NCI-H1105 (cell line): ENCODE measurements around the gene ADAMTSL3.
"Not testable (repeated sequence)": the region's sequence is repeated elsewhere in the genome, so short reads cannot be mapped to it uniquely, and the experiment has no call there.

Source experiments
- DNase-seq: peaks from one replicate; lab custom pipeline; 2025; lab: John Stamatoyannopoulos, UW

ADAMTSL3 gene

DNA sequence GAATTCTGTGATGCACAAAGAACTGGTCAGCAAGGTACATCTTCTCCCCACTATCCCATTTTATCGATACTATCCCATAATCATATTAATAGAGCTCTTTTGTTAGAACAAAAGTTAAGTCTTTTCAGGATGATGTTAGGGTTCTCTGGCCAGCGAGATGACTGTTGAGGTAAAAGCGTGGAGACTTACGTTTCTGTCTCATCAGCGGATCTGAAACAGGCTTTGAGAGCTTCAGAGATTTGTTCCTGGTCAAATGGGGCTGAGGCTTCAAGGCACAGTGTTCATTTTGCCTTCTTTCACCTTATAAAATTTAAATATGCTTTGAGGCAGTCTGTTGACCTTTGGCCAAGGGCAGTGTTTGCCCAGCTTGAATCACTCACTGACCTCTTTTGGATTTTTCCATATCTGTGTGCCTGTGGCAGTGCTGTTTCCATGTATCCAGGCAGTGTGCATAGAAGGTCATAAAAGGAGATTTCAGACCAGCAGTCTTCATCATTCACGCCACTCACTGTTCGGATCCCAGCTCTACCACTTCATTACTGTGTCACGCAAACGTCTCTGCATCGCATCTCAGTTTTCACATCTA is 3.1 kb downstream of the ADAMTSL3 start:
- no peak for DNase-seq

DNA sequence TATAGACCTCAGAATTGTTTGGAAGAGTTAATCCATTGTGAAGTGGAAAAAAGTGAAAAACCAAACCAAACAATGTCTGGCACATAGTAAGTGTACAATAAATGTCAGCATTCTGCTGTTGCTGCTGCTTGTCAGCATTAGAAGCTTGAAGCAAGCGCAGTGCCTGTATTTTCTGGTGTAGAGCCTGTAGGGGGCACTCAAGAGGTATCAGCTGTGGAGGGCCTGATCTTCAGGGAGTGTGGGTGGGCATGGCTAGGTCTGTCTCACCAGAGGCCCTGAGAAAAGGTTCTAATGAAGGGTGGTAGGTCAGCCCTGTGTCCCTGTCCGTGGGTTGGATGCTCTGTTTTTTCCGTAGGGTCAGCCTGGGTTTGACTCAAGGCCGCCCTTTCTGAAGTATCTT is 3.6 kb downstream of the ADAMTSL3 start:
- no peak for DNase-seq

DNA sequence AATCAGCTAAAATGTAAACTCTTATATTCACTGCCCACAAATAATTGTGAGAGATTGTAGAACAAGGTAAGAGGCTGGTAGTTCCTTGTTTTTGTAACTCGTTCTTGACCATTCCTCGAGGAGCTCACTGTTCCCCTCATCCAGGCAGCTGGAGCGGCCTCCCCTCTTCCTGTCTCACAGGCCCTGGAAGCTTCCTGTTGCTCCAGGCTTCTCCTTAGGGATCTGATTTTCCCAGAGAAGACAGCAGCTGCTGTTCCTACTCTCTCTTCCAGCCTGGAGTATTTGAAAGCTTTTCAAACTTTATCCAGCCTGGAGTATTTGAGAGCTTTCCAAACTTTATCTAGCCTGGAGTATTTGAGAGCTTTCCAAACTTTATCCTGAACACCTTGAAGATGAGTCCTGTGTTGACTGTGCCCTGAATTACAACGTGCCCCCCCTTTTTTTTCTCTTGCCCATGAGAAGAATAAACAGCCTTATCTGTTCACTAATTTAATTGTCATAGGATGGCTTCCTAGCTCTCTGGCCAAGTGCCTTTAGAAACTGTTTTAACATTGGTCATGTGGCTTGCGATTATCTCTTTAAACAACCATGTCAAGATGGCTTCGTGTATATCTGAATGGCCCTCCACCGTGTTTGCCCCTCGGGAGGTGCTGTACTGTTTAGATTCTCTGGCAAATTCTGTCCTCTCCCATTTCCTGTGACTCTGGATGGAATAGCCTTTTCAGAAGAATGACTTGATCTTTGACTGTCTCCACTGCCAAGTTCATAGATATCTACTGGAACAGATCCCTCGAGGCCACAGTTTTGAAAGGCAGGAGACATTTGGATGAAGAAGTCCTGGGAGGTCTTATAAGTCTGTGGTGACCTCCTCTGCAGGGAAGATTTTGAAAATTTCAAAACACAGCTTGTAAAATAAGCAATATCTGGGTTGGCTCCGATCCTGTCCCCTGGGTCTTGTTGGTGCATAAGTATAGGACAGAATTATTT is 4.8 kb downstream of the ADAMTSL3 start:
- DNase-seq: no peak

DNA sequence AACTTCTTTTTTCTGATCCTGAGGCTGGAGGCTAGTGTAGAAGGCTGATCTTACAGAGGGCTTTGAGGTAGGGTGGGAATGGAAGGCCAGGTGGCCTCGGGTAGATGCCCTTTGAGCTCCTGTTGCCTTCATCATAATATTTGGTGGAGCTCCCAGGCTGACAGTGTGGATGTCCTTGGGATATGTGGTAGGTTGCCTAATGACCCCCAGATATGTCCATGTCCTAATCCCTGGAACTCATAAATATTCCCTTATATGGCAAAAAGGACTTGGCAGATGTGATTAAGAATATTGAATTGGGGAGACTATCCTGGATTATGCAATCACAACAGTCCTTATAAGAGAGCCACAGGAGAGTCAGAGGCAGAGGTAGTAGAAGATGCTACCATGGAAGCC is 5.5 kb downstream of the ADAMTSL3 start:
- no peak for DNase-seq

DNA sequence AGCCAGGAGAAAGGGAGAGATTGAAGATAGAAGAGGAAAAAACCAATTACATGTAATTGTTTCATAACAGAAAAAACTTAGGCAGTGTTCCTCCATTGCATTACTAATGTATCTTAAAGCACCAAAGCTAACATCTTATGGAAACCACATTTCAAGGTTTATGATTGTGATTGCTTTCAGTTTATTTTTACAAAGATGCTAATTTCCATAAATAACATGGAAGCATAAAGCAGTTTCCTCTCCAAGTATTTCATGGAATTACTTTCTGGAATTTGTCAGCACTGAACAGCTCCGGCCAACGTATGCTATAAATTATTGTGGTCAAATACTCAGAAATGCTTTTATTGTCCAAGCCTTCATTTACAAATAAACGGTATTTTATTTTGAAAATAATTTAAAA is 11.6 kb downstream of the ADAMTSL3 start:
- no peak for DNase-seq

DNA sequence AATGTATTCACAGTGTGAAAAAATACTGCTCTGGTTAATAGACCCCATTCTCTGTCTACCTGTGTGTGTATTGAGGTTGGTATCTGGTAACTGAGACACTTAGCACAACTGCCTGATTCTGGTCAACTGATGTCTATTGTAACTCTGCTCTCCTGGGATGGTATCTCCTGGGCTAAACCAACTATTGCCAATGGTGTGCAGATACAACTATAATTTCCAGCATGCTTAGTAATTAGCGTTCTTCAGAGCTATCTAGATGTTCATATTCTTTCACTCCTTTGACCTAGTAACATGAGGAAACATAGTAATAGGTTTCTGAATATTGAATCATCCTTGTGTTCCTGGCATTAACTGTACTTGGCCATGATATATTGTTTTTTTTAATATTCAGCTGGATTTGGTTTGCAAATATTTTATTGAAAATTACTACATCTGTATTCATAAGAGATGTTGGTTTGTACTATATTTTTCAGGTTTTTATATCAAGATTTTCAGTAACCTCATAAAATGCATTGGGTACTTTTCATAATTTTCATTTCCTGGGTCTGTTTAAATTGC is 16.8 kb downstream of the ADAMTSL3 start:
- DNase-seq: no peak

DNA sequence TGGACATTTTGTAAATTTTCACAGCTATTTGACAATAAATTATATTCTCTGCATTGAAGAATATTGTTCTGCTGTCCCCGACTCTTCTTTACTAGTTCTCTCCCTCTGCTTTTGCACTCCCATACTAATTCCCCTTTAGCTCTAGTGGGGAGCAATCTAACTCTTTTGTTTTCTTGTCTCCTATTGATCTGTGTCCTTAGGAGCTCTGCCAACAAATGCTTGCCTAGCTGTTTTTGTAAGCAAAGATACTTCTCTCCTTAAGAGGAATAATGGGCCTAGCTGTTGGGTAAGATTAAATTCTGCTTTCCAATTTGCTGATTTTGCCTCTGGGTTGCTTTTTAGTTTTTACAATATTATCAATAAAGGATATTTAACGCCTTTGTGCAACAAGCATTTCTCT is 17.7 kb downstream of the ADAMTSL3 start:
- no peak for DNase-seq

DNA sequence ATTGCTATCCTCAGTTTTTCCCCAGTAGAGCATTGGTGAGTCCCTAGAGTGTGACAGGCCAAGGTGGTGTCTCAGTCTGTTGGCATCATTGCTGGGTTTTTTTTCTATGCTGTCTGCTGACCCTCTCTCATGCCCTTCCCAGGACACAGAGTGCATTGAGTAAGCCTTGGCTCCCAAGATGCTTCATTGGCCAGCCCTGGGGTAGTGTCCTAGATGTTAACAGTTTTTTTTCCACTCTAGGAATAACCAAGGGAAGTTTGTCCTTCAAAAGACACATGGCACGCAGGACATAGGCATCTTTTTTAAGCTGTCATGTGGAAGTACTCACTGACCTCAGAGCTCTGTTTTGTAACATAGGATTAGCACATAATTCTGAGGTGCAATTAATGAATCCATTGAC is 19.5 kb downstream of the ADAMTSL3 start:
- no peak for DNase-seq

DNA sequence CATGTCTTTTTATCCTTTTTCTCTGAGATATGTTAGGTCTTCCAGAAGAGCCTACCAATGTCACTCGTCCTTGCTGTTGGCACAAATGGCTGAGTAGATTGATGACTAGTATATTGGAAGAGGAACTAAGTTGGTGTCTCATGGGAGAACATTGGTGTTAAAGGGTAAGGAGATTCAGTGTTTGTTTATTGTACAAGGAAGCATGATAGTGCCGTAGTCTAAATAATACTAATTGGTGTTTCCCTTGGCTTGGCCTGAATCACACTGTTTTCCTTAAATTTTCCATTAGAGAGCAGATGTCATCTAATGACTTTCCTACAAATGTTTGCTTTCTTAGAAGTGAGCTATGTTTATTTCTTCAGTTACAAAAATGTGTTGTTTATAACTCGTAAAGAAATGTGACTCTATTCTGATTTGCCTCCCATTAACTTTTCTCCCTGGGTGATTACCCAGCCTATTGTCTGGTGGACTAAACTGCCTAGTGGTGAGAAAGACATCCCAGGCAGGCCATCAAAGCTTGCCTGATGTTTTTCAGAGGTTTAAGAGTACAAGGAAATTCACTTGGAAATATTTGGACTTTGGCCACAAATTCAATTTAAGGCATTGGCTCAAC is 28.7 kb downstream of the ADAMTSL3 start:
- no peak for DNase-seq

DNA sequence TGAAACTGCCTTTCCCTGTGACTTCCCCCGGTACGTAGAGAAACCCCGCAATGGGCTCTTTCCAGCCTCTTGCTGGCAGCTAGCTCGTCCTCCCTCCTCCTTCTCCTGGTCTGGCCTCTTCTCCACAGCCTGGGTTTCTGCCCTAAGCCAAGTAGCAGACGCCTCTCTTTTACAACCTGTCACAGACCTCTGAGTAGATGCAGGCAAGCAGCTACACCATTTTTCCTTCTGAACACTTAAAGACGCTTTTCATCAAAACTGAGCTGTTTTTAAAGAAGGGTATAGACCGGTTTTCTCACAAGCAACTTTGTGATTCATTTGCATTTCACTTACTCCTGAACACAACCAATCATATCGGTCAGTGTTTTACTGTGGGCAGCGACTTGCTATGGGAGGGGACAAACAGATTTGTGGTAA is 32.0 kb downstream of the ADAMTSL3 start:
- no peak for DNase-seq

DNA sequence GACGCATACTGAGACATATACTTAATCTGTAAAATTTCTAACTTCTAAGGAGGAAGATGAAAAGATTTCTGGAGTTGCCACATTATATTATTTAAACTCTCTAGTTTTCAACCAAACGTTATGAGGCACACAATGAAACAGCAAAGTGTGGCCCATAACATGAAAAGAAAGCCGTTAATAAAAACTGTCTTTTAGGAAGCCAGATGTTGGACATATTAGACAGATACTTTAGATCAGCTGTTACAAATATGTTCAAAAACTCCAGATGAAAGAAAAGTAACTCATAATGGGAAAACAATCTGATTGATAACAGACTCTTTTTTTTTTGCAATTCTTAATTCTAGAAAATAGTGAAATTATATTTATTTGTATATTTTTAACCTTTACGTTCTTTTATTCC is 34.3 kb downstream of the ADAMTSL3 start:
- DNase-seq: no peak

DNA sequence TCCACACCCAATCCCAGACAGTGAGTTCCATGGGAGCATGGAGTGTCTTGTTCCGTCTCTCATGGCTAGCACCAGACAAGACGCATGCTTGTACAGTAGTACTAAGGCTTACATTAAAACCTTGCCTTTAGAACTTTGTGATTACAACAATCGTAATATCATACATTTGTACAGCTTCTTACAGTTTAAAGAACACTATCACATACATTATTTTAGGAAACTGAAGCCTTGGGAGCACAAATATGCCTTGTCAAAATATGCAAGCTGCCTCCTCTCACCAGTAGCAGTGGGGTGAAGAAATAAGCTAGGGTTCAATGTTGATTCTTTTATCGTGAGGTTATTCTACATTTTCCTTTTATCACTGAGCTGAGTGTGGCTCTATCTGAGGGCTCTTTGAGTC is 36.8 kb downstream of the ADAMTSL3 start:
- no peak for DNase-seq

DNA sequence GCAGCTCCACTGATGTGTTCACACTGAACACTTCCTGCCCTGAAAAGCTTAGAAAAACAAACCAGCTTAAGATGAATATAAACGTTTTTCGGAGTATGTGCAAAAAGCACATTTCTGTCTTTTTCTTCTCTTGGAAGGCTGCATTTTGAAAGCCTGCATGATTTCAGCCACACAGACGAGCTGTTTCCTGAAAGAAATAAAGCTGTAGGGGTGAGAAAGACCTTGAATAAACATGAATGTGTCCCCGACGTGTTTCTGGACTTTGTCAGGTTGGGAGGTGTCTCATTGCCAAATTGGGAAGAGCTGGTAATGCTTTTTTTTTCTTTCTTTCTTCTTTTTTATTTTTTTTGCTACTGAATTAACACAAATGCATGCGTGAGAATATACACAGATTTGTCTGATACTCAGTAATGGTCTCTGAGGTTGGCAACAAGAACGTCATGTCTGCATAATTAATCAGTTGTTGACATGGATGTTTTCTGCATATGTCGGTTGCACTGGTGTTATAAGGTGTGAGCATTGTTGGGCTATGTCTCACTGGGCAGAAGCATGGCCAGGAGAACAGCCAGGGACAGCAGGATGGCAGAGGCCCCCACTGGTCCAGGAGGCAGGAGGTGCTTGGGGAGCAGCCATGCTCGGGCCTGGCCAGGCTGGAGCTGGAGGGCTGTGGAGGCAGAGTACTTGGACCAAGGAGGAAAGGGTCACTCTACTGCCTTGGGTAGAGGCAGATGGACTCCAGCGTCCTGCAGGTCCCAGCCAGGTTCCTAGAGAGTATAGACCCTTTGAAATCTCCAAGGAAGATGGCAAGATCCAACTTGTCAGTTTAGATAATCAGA is 39.0 kb downstream of the ADAMTSL3 start:
- no peak for DNase-seq

DNA sequence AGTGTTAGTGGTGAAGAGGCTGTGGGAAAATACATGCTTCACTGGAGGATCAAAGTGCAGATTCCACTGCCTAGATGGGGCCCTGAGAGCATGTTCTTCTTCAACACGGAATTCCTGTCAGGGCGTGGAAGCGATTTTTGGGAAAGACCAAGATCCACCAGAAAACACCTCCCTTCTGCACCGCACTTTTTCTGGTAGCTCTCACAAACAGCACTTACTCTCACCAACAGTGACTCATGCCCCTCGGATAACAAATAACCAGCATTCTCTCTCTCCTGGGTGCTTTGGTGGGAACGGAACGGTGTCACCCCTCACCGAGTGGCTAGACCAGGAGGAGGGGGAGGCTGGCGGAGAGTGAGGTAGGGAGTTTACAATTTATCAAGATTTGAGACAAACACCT is 40.1 kb downstream of the ADAMTSL3 start:
- no peak for DNase-seq

DNA sequence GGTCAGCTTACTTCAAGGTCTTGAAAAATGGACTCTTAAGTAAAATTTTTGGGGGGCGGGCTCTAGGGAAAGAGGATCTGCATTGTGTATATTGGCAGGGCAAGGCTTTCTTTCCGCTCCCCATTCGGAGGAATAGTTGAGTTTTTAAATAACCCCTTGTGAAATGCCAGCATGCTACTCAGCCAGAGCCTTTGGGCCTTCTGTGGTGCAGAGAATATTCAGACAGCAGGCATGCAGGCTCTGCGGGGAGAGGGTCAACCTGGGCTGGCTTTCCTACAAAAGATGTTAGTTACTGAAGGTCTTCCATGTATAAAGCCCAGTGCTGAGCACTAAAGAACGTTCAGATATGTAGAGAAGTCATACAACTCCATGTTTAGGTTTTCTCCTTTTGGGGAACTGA is 40.6 kb downstream of the ADAMTSL3 start:
- no peak for DNase-seq

DNA sequence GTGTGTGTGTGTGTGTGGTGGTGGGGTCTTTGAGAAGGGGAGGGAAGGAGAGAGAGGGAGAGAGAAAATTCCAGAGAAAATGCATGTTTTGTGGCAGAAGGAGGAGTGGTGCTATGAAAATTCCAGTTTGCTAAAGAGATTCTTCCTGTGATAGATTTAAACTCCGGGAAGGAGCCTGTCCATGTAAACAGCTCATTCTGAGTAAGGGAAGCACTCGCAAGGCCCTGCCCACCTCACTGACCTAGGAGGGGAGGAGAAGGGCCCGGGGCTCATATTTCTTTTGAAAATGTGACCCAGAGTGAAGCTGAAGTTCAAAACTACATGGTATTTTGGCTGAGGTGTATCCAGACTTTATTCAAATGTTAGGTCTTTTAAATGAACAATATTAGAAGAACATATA is 41.3 kb downstream of the ADAMTSL3 start:
- no peak for DNase-seq

DNA sequence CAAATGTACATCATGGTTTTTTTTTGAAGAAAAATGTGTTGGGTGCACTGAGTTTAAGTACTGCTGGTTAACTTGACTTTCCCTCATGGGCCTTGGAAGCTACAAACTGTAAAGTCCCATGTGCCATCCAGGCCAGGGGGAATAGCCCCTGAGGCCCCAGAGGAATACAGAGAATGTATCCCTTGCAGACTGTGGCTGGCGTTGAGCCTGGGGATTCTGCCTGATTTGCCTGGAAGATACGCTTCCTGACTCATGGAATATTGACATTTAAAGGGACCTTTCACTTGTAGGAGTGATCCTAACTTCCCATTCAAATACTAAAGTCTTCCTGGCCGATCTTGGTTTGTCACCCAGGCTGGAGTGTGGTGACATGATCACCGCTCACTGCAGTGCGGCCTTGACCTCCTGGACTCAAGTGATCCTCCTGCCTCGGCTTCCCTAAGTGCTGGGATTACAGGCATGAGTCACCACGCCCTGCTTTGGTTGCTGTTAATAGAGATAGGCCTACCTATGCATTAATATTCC is 42.0 kb downstream of the ADAMTSL3 start:
- no peak for DNase-seq

DNA sequence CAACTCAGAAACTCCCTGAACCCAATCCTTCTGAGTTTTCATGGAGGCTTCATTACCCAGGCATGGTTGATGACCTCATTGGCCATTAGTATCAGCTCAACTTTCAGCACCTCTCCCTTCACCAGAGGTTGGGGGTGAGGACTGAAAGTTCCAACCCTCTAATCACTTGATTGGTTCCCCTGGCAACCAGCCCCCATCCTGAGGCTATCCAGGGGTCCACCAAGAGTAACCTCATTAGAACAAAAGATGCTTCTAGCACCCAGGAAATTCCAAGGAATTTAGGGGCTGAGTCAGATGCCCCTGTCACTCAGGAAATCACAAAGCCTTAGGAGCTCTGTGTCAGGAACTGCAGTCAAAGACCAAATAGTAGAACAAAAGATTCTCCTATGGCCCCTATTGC is 43.8 kb downstream of the ADAMTSL3 start:
- no peak for DNase-seq

DNA sequence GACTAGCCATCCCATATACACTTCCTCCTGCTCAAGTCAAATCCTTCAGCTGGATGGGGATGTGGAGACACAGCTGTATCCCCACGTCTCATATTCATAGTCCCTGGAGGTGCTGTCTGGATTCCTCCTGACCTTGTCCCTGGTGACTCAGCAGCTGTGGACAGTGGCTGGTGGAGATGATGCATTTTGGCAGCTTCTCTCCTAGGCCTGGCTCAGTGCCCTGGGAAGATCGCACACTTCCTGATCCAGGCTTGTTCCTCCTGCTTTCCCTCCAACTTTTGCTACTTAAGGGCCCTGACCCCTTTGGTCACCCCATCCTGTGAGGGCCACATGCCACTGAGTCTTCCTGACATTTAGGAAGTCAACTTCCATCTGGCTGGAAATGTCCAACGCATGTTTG is 44.4 kb downstream of the ADAMTSL3 start:
- no peak for DNase-seq

DNA sequence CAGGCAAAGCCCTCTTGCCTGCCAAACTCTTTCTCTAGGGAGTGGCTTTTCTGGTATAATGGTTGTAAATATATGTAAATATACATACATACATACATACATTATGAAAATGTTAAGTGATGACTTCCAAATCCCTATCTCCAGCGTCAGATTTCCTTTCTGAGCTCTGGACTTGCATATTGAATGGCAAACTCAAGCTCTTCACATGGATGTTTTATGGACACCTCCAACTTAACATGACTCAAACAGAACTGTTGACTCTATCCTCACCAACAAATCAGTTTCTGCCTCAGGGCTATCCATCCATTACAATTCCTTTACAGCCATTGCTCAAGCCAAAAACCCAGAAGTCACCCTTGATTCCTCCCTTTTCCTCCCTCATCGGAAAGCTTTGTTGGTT is 45.1 kb downstream of the ADAMTSL3 start:
- DNase-seq: no peak

DNA sequence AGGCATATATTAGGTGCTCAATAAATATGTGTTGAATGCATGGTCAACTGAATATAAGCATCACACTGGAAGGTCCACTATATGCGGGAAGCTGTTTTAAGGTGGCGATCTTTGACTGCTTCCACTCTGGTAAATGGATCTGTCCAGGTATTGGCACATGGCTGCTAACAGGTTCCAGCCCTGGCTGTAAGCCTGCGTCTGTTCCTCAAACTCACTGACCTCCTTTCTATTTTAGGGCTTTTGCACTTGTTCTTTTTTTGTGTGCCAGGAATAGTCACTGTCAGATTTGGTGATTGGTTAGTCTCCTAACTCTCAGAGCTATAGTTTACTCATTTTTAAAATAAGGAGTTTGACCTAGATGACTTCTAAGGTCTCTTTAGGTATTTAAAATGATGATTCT is 46.2 kb downstream of the ADAMTSL3 start:
- DNase-seq: no peak

DNA sequence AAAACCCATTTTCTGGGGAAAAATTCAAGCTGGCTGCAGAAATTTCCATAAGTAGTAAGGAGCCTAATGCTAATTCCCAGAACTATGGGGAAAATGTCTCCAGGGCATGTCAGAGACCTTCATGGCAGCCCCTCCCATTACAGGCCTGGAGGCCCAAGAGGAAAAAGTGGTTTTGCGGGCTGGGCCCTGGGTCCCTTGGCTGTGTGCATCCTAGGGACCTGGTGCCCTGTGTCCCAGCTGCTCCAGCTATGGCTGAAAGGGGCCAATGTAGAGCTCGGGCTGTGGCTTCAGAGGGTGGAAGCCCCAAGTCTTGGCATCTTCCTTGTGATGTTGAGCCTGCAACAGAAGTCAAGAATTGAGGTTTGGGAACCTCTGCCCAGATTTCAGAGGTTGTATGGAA is 48.4 kb downstream of the ADAMTSL3 start:
- not testable (repeated sequence) for DNase-seq
